ACHN (cell line): ENCODE measurements around the gene SLC66A2.
"Not testable (repeated sequence)": the region's sequence is repeated elsewhere in the genome, so short reads cannot be mapped to it uniquely, and the experiment has no call there.

Experiments
- DNase-seq: peaks from one replicate; pipeline ENCODE4 v3.0.0-alpha.2; 2015
- in situ Hi-C: cut with HindIII; loops from 2 replicates; pipeline ENCODE4 v1.10.0; 2017; ENCODE audit warnings: low sequenced_read_pairs, low pct_ligation_motif_present, low pct_unique_long_range_greater_than_20kb

SLC66A2 gene

DNA sequence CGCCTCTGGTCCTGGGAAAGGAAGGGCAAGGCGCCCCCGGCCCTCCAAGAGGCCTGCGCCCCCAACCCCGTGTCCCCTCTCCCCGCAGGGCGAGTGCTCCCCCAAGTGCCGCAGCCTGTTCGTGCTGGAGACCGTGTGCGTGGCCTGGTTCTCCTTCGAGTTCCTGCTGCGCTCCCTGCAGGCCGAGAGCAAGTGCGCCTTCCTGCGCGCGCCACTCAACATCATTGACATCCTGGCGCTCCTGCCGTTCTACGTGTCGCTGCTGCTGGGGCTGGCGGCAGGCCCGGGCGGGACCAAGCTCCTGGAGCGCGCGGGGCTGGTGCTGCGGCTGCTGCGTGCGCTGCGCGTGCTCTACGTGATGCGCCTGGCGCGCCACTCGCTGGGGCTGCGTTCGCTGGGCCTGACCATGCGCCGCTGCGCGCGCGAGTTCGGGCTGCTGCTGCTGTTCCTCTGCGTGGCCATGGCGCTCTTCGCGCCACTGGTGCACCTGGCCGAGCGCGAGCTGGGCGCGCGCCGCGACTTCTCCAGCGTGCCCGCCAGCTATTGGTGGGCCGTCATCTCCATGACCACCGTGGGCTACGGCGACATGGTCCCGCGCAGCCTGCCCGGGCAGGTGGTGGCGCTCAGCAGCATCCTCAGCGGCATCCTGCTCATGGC, 52.4 kb downstream of the SLC66A2 start:
- DNase-seq: no peak
- in situ Hi-C loops: no loop called here

DNA sequence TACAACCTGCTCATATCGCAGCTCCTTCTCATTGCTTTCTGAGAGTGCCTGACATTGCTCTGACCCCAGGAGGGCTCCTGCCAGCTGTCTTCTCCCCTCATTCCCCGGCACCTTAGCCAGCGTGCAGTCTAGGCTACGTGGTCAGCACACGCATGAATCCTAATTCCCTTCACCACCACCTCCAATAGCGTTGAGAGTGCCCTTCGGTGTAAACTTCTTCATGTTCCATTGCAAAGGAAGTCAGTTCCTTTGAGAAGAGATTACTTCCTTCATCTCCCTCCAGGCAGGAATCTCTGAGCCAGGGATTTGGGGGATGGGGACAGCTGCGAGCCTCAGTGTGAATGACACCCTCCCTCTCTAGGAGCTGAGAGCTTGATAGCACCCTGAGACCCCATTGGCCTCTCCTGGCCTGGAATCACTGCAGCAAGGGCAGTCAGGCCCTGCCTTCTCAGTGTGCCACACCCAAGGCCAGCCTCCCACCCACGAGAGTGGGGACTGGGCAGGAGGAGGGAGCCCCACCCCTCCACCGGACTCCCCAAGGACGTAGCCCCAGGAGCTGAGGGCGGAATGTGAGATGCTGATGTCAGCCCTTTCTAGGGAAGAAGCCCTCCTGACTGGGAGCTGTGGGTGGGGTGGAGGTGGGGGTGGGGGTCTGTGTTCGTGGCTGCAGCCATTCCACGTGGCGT, 53.4 kb downstream of the SLC66A2 start:
- in situ Hi-C loops: no loop called here
- DNase-seq: no peak

GRCh38 chr18:79896738-79897137, 54.7 kb downstream of the SLC66A2 start:
- no peak for DNase-seq
- in situ Hi-C loops: no loop called here

GRCh38 chr18:79890674-79891073, 60.8 kb downstream of the SLC66A2 start:
- in situ Hi-C loops: no loop called here
- no peak for DNase-seq

GRCh38 chr18:79889569-79889968, 61.9 kb downstream of the SLC66A2 start:
- DNase-seq: no peak
- in situ Hi-C loops: no loop called here

- no peak for DNase-seq
- in situ Hi-C loops: no loop called here
These were observed 63.4 kb downstream of the SLC66A2 start for GRCh38 chr18:79888016-79888415.

GRCh38 chr18:79887181-79888000, 64.1 kb downstream of the SLC66A2 start:
- in situ Hi-C loops: no loop called here
- DNase-seq: no peak

GRCh38 chr18:79884963-79885728, 66.3 kb downstream of the SLC66A2 start:
- in situ Hi-C loops: no loop called here
- no peak for DNase-seq

- no peak for DNase-seq
- in situ Hi-C loops: no loop called here
These were observed 67.0 kb downstream of the SLC66A2 start for GRCh38 chr18:79884294-79884962.

DNA sequence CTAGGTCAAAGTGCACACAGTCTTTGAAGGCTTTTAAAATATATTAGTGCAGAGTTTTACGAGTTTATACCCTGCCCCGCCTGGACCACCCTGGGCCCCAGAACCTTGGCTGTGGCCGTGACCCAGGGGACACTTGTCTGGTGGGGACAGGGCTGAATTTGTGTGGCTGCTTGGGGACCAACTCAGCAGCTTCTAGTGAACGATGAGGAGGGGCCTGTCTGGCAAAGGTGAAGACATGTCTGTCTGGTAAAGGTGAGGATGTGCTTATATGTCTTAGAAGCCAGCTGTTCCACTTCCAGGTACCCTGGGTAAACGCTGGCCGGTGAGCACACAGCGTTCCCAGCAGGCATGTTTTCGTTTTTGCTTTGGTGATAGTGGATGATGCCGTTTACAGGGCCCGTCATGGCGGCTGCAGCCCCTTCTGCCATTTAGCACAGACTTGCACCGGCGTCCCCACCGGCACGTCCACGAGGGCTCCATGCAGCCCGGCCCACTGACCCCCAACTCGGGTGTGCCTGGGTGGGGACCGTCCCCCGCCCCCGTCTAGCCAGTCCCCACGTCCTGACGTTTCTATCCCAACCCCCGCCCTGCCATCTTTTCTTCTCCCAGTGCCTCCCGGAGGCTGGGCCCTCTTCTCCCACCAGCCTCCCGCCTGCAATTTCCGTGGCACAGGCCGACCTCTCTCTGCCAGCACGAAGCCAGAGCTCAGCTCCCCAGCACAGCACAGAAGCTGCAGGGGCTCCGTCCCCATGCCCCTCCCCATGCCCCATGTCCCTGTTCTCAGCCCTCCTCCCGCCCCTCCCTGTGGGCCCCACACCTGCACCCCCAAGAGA, 67.8 kb downstream of the SLC66A2 start:
- in situ Hi-C loops: no loop called here
- no peak for DNase-seq

- in situ Hi-C loops: no loop called here
These were observed 68.8 kb downstream of the SLC66A2 start for GRCh38 chr18:79882522-79883241.

DNA sequence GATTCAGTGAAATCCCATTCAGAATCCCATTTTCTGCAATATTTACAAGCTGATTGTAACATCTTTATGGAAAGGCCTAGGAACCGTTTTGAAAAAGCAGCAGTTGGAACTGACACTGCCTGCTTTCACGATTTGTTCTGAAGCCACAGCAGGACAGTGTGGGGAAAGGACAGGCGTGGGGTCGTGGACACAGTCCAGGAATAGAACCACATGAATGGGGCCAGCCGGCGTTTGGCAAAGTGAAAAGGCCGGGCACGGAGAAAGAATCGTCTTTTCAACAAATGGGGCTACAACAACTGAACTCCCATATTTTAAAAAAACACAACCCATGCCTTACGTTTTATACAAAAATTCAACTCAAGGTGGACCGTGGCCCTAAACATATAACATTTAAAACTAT, 69.8 kb downstream of the SLC66A2 start:
- DNase-seq: no peak
- in situ Hi-C loops: no loop called here

More at GRCh38 chr18:79882522-79883241, 68.8 kb downstream of the SLC66A2 start:
- DNase-seq: no peak

- DNase-seq: no peak
- in situ Hi-C loops: no loop called here
These were observed 71.9 kb downstream of the SLC66A2 start for GRCh38 chr18:79879566-79879965.

DNA sequence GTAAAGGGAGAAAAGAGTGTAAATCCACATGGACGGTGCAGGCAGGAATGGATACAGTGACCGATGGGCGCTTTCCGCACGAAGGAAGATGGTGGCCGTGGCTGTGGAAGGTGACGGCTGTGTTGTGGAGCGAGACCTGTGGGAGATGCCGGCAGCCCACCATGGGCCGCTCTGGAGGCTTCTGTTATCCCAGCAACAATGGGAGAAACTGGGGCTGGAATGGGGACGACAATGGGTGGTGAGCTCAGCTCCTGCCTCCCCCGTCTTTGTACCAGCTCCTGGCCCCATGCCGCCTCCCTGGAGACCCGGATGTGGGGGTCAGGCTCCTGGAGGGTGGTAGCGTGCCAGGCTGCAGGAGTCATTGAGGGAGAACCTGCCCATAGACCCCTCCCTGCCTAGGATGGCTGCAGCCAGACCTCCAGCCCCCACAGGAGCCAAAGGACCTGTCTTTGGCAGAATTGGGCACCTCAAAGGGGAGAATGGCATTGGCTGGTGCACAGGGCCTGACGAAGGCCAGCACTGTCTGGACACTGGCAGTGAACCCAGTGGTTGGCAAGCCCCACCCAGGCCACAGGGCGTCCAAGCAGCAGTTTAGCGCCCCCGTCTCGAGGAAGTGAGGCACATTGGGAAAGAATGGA, 72.6 kb downstream of the SLC66A2 start:
- in situ Hi-C loops: no loop called here
- no peak for DNase-seq

- in situ Hi-C loops, DNase-seq: not testable (repeated sequence)
These were observed 73.2 kb downstream of the SLC66A2 start for GRCh38 chr18:79878246-79878645.
